Transverse colon (tissue), 4 donors: ENCODE data around the gene ADCY6. TPM values are rescaled to one million over a fixed set of nuclear protein-coding genes. Genes with fewer than 3 reads are reported as not detected.

ENCODE experiments used
- DNase-seq: peaks from one replicate; pipeline ENCODE4 v3.0.0-alpha.2; 2019
- H3K27ac ChIP-seq, 4 donors: fragments of 200-600 bp; sonication (generic); 2 replicates each; pipeline ENCODE4 v1.5.1; 2016 to 2018; ENCODE audit warnings: inconsistent platforms in 4 of 4
- H3K27me3 ChIP-seq: fragments of 200-600 bp; sonication (generic); 2 replicates; pipeline ENCODE4 v1.5.1; 2017; ENCODE audit warnings: inconsistent platforms
- H3K36me3 ChIP-seq, 4 donors: fragments of 200-600 bp; sonication (generic); 2 replicates each; pipeline ENCODE4 v1.5.1; 2017 to 2019; ENCODE audit warnings: inconsistent platforms in 4 of 4
- H3K4me1 ChIP-seq, 4 donors: fragments of 200-600 bp; sonication (generic); 2 replicates each; pipeline ENCODE4 v1.5.1; 2017 to 2020; ENCODE audit warnings: inconsistent platforms in 4 of 4
- H3K4me3 ChIP-seq, 4 donors: fragments of 200-600 bp; sonication (generic); 1 replicate in 1 of 4; 2 replicates in 3 of 4; pipeline versions ENCODE4 v1.5.1 to v1.6.1; 2017 to 2019; ENCODE audit warnings: inconsistent platforms in 4 of 4
- H3K9me3 ChIP-seq, 2 donors: fragments of 200-600 bp; sonication (generic); 2 replicates each; pipeline ENCODE4 v1.5.1; 2017 to 2019; ENCODE audit warnings: inconsistent platforms in 2 of 2
- CTCF ChIP-seq, 5 experiments: fragments of 200-600 bp in 3 of 5; fragments of 450-650 bp in 2 of 5; sonication (generic) in 3 of 5; IDR thresholded peaks; 1 replicate in 2 of 5; 2 replicates in 3 of 5; pipeline ENCODE4 v1.5.1; 2016 to 2017; ENCODE audit warnings: antibody characterized with exemption in 5 of 5, inconsistent platforms in 3 of 5, mild to moderate bottlenecking in 2 of 5, moderate library complexity in 1 of 5
- EP300 ChIP-seq: sonication (generic); formaldehyde crosslinking; IDR thresholded peaks from one replicate; pipeline ENCODE4 v1.6.1; 2017; ENCODE audit warnings: antibody characterized with exemption, low read depth
- POLR2A ChIP-seq: fragments of 450-650 bp; IDR thresholded peaks from one replicate; pipeline ENCODE4 v1.6.1; 2016; ENCODE audit warnings: antibody characterized with exemption, mild to moderate bottlenecking, moderate library complexity
- POLR2AphosphoS5 ChIP-seq, 3 donors: sonication (generic); formaldehyde crosslinking; IDR thresholded peaks; one replicate each; pipeline ENCODE4 v1.6.1; 2016; ENCODE audit warnings: antibody characterized with exemption in 3 of 3
- WGBS, 2 donors: methylation state at CpG; one replicate each; pipeline ENCODE4 v1.1.5; 2018; ENCODE audit warnings: low coverage in 1 of 2; 5-methylcytosine and 5-hydroxymethylcytosine counted together
- in situ Hi-C, 4 donors: fragments of 200-750 bp; cut with MboI; loops; one replicate each; pipeline versions ENCODE4 v1.15.0 to v1.15.1; 2017; ENCODE audit warnings: low sequenced_read_pairs in 3 of 4, low pct_ligation_motif_present in 1 of 4, low pct_unique_long_range_greater_than_20kb in 1 of 4
- intact Hi-C: fragments of 100-400 bp; cut with DNase I; formaldehyde crosslinking; loops from one replicate; pipeline ENCODE4 v1.15.1; 2023; ENCODE audit warnings: low total_unique reads
- total RNA-seq, 4 donors: library from RNA; depleted of rRNA; stranded (reverse); fragments of >200 nt; gene quantifications; one replicate each; pipeline ENCODE4 v1.1.0, GENCODE V29; 2016

ADCY6 gene
- total RNA-seq, 4 donors from 2014 or later: 112 to 170 (median 115) TPM

GRCh38 chr12:48815126-48816110 is 26.5 kb upstream of the ADCY6 start:
- intact Hi-C loops (loop anchor here (10.0 kb wide), 1 partner anchor 1269 kb away; the partner anchor contains the start of gene SMARCD1), in situ Hi-C loops (no loop called here)
- Histone ChIP-seq H3K4me1 (peaks cover 11 to 60% (median 43%) of the 10 kb centered on the region in 4 donors), H3K4me3 (peak overlapping the region; percentile 42 to 83 (median 62)), H3K9me3 (no peaks in the 10 kb centered on the region), H3K27ac (peak overlapping the region; percentile 89 to 94 (median 92)), H3K27me3 (no peaks in the 10 kb centered on the region), H3K36me3 (no peaks in the 10 kb centered on the region)
- peak; percentile 87 for DNase-seq
- no peak for TF ChIP-seq CTCF (IDR thresholded peaks at IDR 0.05)
- TF ChIP-seq POLR2AphosphoS5 (IDR thresholded peaks at IDR 0.05): peak; percentile 81 to 97 (median 93)
- no peak for TF ChIP-seq EP300
- peak; percentile 96 for TF ChIP-seq POLR2A
- WGBS, 2 donors: 1 to 4% methylated on average over 15 to 54 of the region's 54 CpGs

DNA sequence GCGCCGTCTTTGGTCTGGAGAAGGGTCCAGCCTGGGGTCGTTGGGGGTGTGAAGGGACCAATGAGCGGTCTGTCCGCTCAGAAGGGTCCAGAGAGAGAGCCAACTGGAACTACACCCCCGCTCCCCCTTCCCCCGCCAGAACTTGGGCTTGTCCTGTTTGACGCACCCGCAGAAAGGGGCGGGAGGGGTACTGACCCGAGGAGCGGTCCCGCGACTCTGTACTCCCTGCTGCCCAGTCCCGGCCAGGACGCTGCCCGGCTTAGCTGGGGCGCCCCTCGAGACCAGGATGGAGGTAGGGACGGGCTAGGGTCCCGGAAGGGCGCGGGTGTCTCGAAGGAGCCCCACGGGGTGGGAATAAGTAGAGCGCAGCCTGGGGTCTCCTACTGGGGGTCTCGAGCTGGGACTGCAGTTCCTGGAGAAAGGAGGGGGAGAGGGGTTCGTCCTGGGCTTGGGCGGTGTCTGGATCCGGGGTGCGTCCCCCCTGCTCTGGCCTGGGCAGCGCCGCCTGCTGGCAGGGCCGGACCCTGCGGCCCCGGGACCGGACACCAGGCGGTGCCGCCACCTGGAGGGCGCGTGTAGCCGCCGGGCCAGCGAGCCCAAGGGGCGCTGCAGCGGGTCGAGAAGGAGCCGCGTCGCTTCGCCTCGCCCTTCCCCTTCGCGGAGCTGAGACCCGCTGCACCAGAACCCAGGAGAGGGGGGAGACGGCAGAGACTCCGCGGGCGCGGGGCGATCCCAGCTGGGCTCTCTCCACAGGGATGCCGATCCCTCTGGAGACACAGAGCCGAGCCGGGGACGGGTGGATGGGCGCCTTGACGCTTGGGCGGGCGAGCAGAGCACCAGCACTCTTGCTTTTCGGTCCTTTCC is 25.6 kb upstream of the ADCY6 start:
- in situ Hi-C loops (no loop called here), intact Hi-C loops (loop anchor here (10.0 kb wide), 1 partner anchor 1270 kb away; the partner anchor contains the start of gene SMARCD1)
- Histone ChIP-seq H3K27ac (peak overlapping the region; percentile 89 to 94 (median 92)), H3K4me1 (peaks cover 11 to 60% (median 43%) of the 10 kb centered on the region in 4 donors), H3K9me3 (no peaks in the 10 kb centered on the region), H3K27me3 (no peaks in the 10 kb centered on the region), H3K36me3 (no peaks in the 10 kb centered on the region), H3K4me3 (peak overlapping the region; percentile 42 to 83 (median 62))
- peak; percentile 93 for DNase-seq
- TF ChIP-seq POLR2AphosphoS5 (IDR thresholded peaks at IDR 0.05): peak; percentile 54 to 78 (median 62)
- no peak for TF ChIP-seq EP300
- peak; percentile 98 to 100 (median 100) for TF ChIP-seq CTCF (IDR thresholded peaks at IDR 0.05)
- 0% methylated on average over 68 of the region's 70 CpGs; no CpG with 5 or more reads in 1 of the 2 donors for WGBS, 2 donors

GRCh38 chr12:48813465-48814261 is 24.8 kb upstream of the ADCY6 start:
- in situ Hi-C loops: no loop called here
- H3K27ac ChIP-seq: peak overlapping the region; percentile 89 to 94 (median 92)
- 21 to 56% methylated on average over 5 to 18 of the region's 18 CpGs for WGBS, 2 donors
- no peak for DNase-seq
- peak overlapping the region; percentile 42 to 83 (median 62) for H3K4me3 ChIP-seq
- no peaks in the 10 kb centered on the region for H3K9me3 ChIP-seq
- no peaks in the 10 kb centered on the region for H3K36me3 ChIP-seq
- TF ChIP-seq CTCF (IDR thresholded peaks at IDR 0.05) (no peak), POLR2A (no peak), EP300 (no peak), POLR2AphosphoS5 (IDR thresholded peaks at IDR 0.05) (no peak)
- intact Hi-C loops: loop anchor here (10.0 kb wide), 1 partner anchor 1271 kb away; the partner anchor contains the start of gene SMARCD1
- peaks cover 11 to 54% (median 39%) of the 10 kb centered on the region in 4 donors for H3K4me1 ChIP-seq
- H3K27me3 ChIP-seq: no peaks in the 10 kb centered on the region
